Measurements from ENCODE around the gene HADHA. TPM values are rescaled to one million over a fixed set of nuclear protein-coding genes. Genes with fewer than 3 reads are reported as not detected.

HADHA gene
- total RNA-seq, 1 experiment from 2014 or later: 360 TPM

GRCh38 chr2:26251893-26252292 is 7.5 kb upstream of the HADHA start:
- peak; percentile 11 for DNase-seq (ENCODE audit: low read depth, low spot score)
- in situ Hi-C loops (cut with HindIII; ENCODE audit: low pct_unique_long_range_greater_than_20kb, low sequenced_read_pairs): no loop called here

GRCh38 chr2:26249625-26250024 is 5.2 kb upstream of the HADHA start:
- no peak for DNase-seq (ENCODE audit: low read depth, low spot score)
- in situ Hi-C loops (cut with HindIII; ENCODE audit: low pct_unique_long_range_greater_than_20kb, low sequenced_read_pairs): no loop called here

- DNase-seq (ENCODE audit: low read depth, low spot score): peak; percentile 68
- in situ Hi-C loops (cut with HindIII; ENCODE audit: low pct_unique_long_range_greater_than_20kb, low sequenced_read_pairs): no loop called here
Observed at GRCh38 chr2:26246818-26247217, 2.4 kb upstream of the HADHA start.

GRCh38 chr2:26245810-26246209 is 1.4 kb upstream of the HADHA start:
- peak; percentile 48 for DNase-seq (ENCODE audit: low read depth, low spot score)
- in situ Hi-C loops (cut with HindIII; ENCODE audit: low pct_unique_long_range_greater_than_20kb, low sequenced_read_pairs): no loop called here

GRCh38 chr2:26245231-26245732 is 850 bp upstream of the HADHA start:
- in situ Hi-C loops (cut with HindIII; ENCODE audit: low pct_unique_long_range_greater_than_20kb, low sequenced_read_pairs): no loop called here
- peak; percentile 45 for DNase-seq (ENCODE audit: low read depth, low spot score)

- in situ Hi-C loops (cut with HindIII; ENCODE audit: low pct_unique_long_range_greater_than_20kb, low sequenced_read_pairs): no loop called here
- peak; percentile 54 for DNase-seq (ENCODE audit: low read depth, low spot score)
Observed at GRCh38 chr2:26243470-26244308, 743 bp downstream of the HADHA start.

- in situ Hi-C loops (cut with HindIII; ENCODE audit: low pct_unique_long_range_greater_than_20kb, low sequenced_read_pairs): no loop called here
- no peak for DNase-seq (ENCODE audit: low read depth, low spot score)
Observed at GRCh38 chr2:26241928-26242436, 2.5 kb downstream of the HADHA start.

GRCh38 chr2:26238311-26238958 is 6.0 kb downstream of the HADHA start:
- DNase-seq (ENCODE audit: low read depth, low spot score): no peak
- in situ Hi-C loops (cut with HindIII; ENCODE audit: low pct_unique_long_range_greater_than_20kb, low sequenced_read_pairs): no loop called here

- in situ Hi-C loops (cut with HindIII; ENCODE audit: low pct_unique_long_range_greater_than_20kb, low sequenced_read_pairs): no loop called here
- DNase-seq (ENCODE audit: low read depth, low spot score): no peak
Observed at GRCh38 chr2:26237868-26238267, 6.6 kb downstream of the HADHA start.

GRCh38 chr2:26235089-26235488 is 9.3 kb downstream of the HADHA start:
- in situ Hi-C loops (cut with HindIII; ENCODE audit: low pct_unique_long_range_greater_than_20kb, low sequenced_read_pairs): no loop called here
- DNase-seq (ENCODE audit: low read depth, low spot score): peak; percentile 26

GRCh38 chr2:26230806-26231205 is 13.6 kb downstream of the HADHA start:
- in situ Hi-C loops (cut with HindIII; ENCODE audit: low pct_unique_long_range_greater_than_20kb, low sequenced_read_pairs): no loop called here
- DNase-seq (ENCODE audit: low read depth, low spot score): no peak

GRCh38 chr2:26229595-26229994 is 14.8 kb downstream of the HADHA start:
- in situ Hi-C loops (cut with HindIII; ENCODE audit: low pct_unique_long_range_greater_than_20kb, low sequenced_read_pairs): no loop called here
- no peak for DNase-seq (ENCODE audit: low read depth, low spot score)

- in situ Hi-C loops (cut with HindIII; ENCODE audit: low pct_unique_long_range_greater_than_20kb, low sequenced_read_pairs): no loop called here
- no peak for DNase-seq (ENCODE audit: low read depth, low spot score)
Observed at GRCh38 chr2:26224095-26224494, 20.3 kb downstream of the HADHA start.

GRCh38 chr2:26223018-26223417 is 21.4 kb downstream of the HADHA start:
- no peak for DNase-seq (ENCODE audit: low read depth, low spot score)
- in situ Hi-C loops (cut with HindIII; ENCODE audit: low pct_unique_long_range_greater_than_20kb, low sequenced_read_pairs): no loop called here

- no peak for DNase-seq (ENCODE audit: low read depth, low spot score)
- in situ Hi-C loops (cut with HindIII; ENCODE audit: low pct_unique_long_range_greater_than_20kb, low sequenced_read_pairs): no loop called here
Observed at GRCh38 chr2:26217720-26218119, 26.7 kb downstream of the HADHA start.

- DNase-seq (ENCODE audit: low read depth, low spot score): no peak
- in situ Hi-C loops (cut with HindIII; ENCODE audit: low pct_unique_long_range_greater_than_20kb, low sequenced_read_pairs): no loop called here
Observed at GRCh38 chr2:26216587-26216986, 27.8 kb downstream of the HADHA start.

GRCh38 chr2:26215833-26216232 is 28.6 kb downstream of the HADHA start:
- in situ Hi-C loops (cut with HindIII; ENCODE audit: low pct_unique_long_range_greater_than_20kb, low sequenced_read_pairs): no loop called here
- DNase-seq (ENCODE audit: low read depth, low spot score): no peak

- in situ Hi-C loops (cut with HindIII; ENCODE audit: low pct_unique_long_range_greater_than_20kb, low sequenced_read_pairs): no loop called here
- DNase-seq (ENCODE audit: low read depth, low spot score): no peak
Observed at GRCh38 chr2:26214759-26215158, 29.7 kb downstream of the HADHA start.

GRCh38 chr2:26212011-26212410 is 32.4 kb downstream of the HADHA start:
- DNase-seq (ENCODE audit: low read depth, low spot score): no peak
- in situ Hi-C loops (cut with HindIII; ENCODE audit: low pct_unique_long_range_greater_than_20kb, low sequenced_read_pairs): no loop called here
